Large intestine (tissue), 3 donors: ENCODE results near the gene SDHB. TPM values are rescaled to one million over a fixed set of nuclear protein-coding genes. Genes with fewer than 3 reads are reported as not detected.

Experiments
- DNase-seq, 2 donors: peaks; one replicate each; pipeline versions ENCODE4 v3.0.0 to v3.0.0-alpha.2; 2013
- H3K27ac ChIP-seq: one replicate; pipeline ENCODE4 v1.5.1; 2013; ENCODE audit warnings: low read length
- H3K27me3 ChIP-seq: 2 replicates; pipeline ENCODE4 v1.6.1; 2013; ENCODE audit warnings: low read length; ENCODE audit not compliant: control insufficient read depth, insufficient read depth
- H3K36me3 ChIP-seq: 2 replicates; pipeline ENCODE4 v1.6.1; 2013; ENCODE audit warnings: low read length; ENCODE audit not compliant: control insufficient read depth, insufficient read depth
- H3K4me1 ChIP-seq: one replicate; pipeline ENCODE4 v1.6.1; 2013; ENCODE audit warnings: low read length; ENCODE audit not compliant: control insufficient read depth, insufficient read depth
- H3K4me3 ChIP-seq: one replicate; pipeline ENCODE4 v1.5.1; 2013; ENCODE audit warnings: low read length
- H3K9me3 ChIP-seq: one replicate; pipeline ENCODE4 v1.6.1; 2013; ENCODE audit warnings: mild to moderate bottlenecking, low read depth, low read length, moderate library complexity; ENCODE audit not compliant: control insufficient read depth
- WGBS: methylation state at CpG from one replicate; pipeline ENCODE4 v1.1.5; 2013; ENCODE audit warnings: low lambda C conversion rate; ENCODE audit not compliant: insufficient coverage; 5-methylcytosine and 5-hydroxymethylcytosine counted together
- polyA plus RNA-seq: library from polyadenylated mRNA; unstranded; fragments of 120-200 nt; gene quantifications from one replicate; pipeline ENCODE4 v1.2.1, GENCODE V29; 2013

SDHB gene
- polyA plus RNA-seq, 1 donor = 122 TPM

DNA sequence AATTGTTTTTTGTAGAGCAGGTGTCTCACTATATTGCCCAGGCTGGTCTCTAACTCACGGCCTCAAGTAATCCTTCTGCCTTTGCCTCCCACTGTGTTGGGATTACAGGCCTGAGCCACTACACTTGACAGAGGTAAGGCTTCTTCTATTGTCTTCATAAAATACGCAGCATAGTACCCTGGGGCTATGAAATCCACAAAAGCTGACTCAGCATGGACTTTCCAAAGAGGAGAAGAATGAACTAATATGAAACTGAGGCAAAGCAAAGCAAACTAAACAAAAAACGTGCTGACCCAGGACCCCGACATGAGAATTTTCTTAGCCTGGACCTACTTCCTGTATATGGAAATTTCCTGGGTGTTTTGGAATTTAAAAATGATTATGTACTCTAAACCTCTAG, 23.6 kb downstream of the SDHB start:
- 100% methylated on average over 2 of the region's 4 CpGs for WGBS
- no peaks in the 10 kb centered on the region for H3K4me1 ChIP-seq
- H3K36me3 ChIP-seq = peaks cover 71% of the 10 kb centered on the region
- no peaks in the 10 kb centered on the region for H3K27me3 ChIP-seq
- H3K27ac ChIP-seq = no peak overlapping the region
- no peak overlapping the region for H3K4me3 ChIP-seq
- no peak for DNase-seq
- H3K9me3 ChIP-seq = no peaks in the 10 kb centered on the region

DNA sequence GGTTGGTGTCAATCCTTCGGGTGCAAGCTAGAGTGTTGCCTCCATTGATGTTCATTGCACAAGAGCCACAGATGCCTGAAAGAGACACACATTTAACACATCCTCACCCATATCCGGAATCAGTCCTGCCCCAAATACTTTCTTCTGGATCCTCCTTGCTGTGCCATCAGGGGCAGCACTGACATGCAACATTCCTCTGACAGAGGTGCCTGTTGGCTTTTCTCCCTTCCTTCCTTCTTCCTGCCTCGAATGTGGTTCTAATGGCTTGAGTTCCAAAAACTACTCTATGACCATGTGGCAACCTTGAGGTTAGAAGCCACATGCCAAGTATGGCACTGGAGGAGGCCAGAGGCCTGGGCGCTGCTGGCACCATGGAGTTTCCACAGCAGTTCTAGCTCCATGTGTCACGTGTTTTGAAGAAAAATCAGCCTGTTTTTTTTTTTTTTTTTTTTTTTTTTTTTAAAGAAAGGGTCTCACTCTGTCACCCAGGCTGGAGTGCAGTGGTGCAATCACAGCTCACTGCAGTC, 25.1 kb downstream of the SDHB start:
- WGBS = no CpG with 5 or more reads among the region's 5 CpGs
- Histone ChIP-seq H3K27me3 (no peaks in the 10 kb centered on the region), H3K4me3 (no peak overlapping the region), H3K36me3 (peaks cover 85% of the 10 kb centered on the region), H3K9me3 (no peaks in the 10 kb centered on the region), H3K4me1 (no peaks in the 10 kb centered on the region), H3K27ac (no peak overlapping the region)
- DNase-seq = no peak

DNA sequence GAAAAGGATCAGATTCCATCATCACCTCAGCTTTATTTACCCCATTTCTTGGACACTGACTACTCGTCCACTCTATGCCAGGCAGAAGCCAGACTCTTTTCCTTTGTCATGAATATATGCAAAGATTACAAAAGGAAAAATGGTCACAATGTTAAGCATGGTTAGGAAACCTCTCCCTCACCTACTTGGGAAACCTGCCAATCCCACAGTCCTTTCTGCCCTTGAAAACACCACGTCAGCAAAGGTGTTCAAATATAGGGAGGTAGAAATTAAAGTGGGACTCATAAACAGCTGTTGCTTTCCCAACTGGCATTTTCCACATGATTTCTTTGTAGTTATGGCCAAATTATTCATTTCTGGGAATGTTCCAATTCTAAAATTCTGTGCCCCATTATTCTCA, 25.9 kb downstream of the SDHB start:
- Histone ChIP-seq H3K27me3 (no peaks in the 10 kb centered on the region), H3K4me3 (no peak overlapping the region), H3K36me3 (peaks cover 86% of the 10 kb centered on the region), H3K9me3 (no peaks in the 10 kb centered on the region), H3K27ac (no peak overlapping the region), H3K4me1 (no peaks in the 10 kb centered on the region)
- no peak for DNase-seq
- no CpG with 5 or more reads among the region's 2 CpGs for WGBS

DNA sequence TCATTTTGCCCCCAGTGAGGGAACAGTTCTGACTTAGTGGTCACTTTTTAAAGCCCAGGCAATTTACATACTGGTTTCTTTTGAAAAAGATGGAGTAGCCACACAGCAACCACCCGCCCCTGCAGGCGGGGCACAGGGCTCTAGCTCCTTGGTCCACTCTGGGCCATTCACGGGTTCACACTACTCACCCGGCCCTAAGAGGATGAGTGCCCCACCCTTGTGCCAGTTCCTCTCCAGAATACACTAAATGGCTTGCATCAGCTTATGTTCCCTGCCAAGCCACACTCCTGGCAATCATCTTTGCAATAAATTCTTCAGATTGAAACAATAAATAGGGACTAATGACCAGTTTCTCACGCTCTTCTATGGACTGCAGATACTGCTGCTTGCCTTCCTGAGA, 26.4 kb downstream of the SDHB start:
- Histone ChIP-seq H3K27me3 (no peaks in the 10 kb centered on the region), H3K27ac (no peak overlapping the region), H3K4me1 (no peaks in the 10 kb centered on the region), H3K4me3 (no peak overlapping the region), H3K9me3 (no peaks in the 10 kb centered on the region), H3K36me3 (peaks cover 86% of the 10 kb centered on the region)
- DNase-seq = no peak
- WGBS = no CpG with 5 or more reads among the region's 5 CpGs

DNA sequence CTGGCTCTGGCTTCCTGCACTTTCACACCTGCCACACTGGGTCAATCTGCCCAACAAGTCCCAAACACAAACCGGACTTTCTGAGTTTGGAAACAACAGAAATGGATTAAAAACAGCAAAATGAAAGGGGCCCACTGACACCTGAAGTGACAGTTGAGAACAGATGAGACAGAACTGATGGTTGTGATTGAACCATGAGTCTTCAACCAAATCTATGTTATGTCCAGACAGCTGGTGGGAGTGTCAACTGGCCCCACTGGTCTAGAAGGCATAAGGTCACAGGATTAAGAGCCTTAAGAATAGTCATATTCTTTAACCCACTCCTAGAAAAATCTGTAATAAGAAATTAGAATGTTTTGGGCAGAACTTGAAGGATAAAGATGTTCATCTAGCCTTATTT, 29.1 kb downstream of the SDHB start:
- no peak overlapping the region for H3K4me3 ChIP-seq
- WGBS = no CpG with 5 or more reads among the region's 1 CpG
- no peaks in the 10 kb centered on the region for H3K27me3 ChIP-seq
- H3K36me3 ChIP-seq = peaks cover 93% of the 10 kb centered on the region
- no peaks in the 10 kb centered on the region for H3K4me1 ChIP-seq
- H3K27ac ChIP-seq = no peak overlapping the region
- no peak for DNase-seq
- no peaks in the 10 kb centered on the region for H3K9me3 ChIP-seq

DNA sequence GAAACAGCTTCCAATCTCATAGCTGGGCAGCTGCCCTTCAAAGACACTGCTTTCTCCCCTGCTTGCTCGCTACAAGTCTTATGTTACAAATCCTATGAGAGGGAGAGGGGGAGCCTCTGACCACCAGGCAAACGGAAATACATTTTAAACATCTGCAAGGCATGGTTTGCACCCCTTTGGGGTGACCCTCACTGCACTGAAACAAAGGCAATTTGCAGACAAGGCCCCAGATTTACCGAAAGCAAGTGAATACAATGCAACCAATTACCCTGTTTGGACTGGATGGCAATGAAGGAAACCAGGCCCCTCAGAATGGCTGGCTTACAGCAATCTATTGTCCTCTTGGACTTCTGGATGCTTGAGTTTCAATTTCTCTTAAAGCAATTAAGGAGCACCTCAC, 30.3 kb downstream of the SDHB start:
- Histone ChIP-seq H3K36me3 (peaks cover 94% of the 10 kb centered on the region), H3K27ac (no peak overlapping the region), H3K4me3 (no peak overlapping the region), H3K27me3 (no peaks in the 10 kb centered on the region), H3K9me3 (no peaks in the 10 kb centered on the region), H3K4me1 (no peaks in the 10 kb centered on the region)
- WGBS = no CpG with 5 or more reads among the region's 3 CpGs
- DNase-seq = no peak

DNA sequence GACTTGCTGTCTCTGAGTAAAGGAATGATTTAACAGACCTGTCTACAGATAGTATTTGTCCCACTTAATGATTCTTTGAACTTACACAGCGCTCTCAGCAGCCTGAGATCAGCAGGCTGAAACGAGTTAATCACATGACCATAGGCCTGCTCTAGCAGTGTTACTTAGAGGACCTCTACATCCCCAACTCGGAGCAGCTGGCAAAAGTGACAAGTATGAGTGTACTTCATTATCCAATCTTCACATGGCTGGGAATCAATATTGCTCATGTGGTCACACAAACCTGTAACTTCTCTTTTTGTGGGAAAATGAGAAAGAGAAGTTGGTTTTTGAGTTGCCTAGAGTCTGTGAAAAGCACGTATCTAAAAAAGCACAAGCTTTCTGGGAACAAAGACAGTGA, 30.7 kb downstream of the SDHB start:
- H3K9me3 ChIP-seq = no peaks in the 10 kb centered on the region
- no peak overlapping the region for H3K4me3 ChIP-seq
- H3K27ac ChIP-seq = no peak overlapping the region
- no CpG with 5 or more reads among the region's 4 CpGs for WGBS
- H3K36me3 ChIP-seq = peaks cover 94% of the 10 kb centered on the region
- H3K4me1 ChIP-seq = no peaks in the 10 kb centered on the region
- H3K27me3 ChIP-seq = no peaks in the 10 kb centered on the region
- no peak for DNase-seq

DNA sequence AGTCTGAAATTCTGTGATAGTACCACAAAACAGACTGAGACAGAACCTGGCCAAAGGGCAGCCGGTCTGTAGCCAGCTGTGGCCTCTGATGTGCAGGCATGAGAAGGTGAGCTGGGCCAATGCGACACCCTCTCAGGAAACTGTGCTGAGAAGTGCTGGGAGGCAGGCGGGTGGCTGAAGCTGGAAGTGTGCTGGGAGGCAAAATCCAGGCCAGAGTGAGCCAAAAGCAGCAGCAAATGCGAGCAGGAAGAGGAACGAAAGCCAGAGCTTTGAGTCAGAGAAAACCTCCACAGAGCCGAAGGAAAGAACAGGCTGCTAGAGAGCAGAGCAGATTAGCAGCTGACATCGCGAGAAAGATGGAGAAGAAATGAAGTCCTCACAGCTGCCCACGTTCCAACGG, 31.9 kb downstream of the SDHB start:
- Histone ChIP-seq H3K4me1 (no peaks in the 10 kb centered on the region), H3K9me3 (no peaks in the 10 kb centered on the region), H3K36me3 (peaks cover 84% of the 10 kb centered on the region), H3K27me3 (no peaks in the 10 kb centered on the region), H3K4me3 (no peak overlapping the region), H3K27ac (no peak overlapping the region)
- WGBS = 100% methylated on average over 1 of the region's 10 CpGs
- DNase-seq = no peak

DNA sequence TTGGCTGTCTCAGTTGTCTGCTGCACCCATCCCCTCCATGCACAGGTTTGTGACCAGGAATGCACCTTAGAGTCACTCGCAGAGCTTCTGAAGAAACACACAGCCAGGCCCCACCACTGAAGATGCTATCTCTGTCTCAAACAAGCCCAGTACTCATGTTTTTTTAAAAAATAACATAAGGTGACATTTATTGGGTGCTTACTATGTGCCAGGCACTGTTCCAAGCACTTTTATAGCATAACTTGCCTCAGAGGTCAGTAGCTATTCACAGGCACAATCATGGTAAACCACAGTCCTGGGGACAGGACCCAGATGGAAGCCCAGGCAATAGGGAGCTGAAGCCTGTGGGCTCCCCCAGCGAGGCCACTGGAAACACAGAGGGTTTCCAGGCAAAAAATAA, 33.3 kb downstream of the SDHB start:
- no peaks in the 10 kb centered on the region for H3K9me3 ChIP-seq
- H3K4me1 ChIP-seq = peaks cover 5% of the 10 kb centered on the region
- DNase-seq = no peak
- no peak overlapping the region for H3K4me3 ChIP-seq
- WGBS = no CpG with 5 or more reads among the region's 2 CpGs
- H3K36me3 ChIP-seq = peaks cover 73% of the 10 kb centered on the region
- H3K27ac ChIP-seq = no peak overlapping the region
- no peaks in the 10 kb centered on the region for H3K27me3 ChIP-seq

DNA sequence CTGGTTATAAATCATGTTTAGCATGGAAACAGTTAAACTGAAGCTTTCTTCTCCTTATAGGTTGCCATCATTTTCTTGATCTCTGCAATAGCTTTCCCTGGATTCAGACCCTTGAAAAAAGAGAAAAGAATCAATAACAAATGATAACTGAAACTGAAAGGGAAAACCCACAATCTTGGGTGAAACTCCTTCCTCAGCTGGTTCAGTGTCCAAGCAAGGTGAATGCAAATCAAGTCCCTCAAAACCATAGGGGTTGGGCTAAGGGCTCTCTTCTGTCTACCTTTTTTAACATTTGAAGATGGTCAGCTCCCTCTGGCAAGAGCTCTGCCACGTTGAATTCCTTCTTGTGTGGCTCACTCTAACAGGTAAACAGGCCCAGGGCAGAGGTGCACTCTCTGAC, 35.0 kb downstream of the SDHB start:
- DNase-seq = no peak
- no peak overlapping the region for H3K4me3 ChIP-seq
- H3K4me1 ChIP-seq = peaks cover 5% of the 10 kb centered on the region
- no peaks in the 10 kb centered on the region for H3K9me3 ChIP-seq
- no peak overlapping the region for H3K27ac ChIP-seq
- no peaks in the 10 kb centered on the region for H3K27me3 ChIP-seq
- no CpG with 5 or more reads among the region's 1 CpG for WGBS
- peaks cover 57% of the 10 kb centered on the region for H3K36me3 ChIP-seq

DNA sequence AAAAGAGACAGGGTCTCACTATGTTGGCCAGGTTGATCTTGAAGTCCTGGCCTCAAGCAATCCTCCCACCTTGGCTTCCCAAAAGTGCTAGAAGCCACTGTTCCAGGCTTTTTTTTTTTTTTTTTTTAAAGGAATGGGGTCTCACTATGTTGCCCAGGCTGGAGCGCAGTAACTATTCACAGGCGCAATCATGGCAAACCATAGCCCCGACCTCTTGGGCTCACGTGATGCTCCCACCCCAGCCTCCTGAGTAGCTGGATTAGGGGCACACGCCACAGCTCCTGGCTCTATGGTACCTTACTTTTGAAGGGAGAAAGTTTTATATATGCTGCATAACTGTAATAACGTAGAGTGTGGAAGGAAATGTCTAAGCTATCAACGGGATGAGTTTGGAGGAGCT, 36.4 kb downstream of the SDHB start:
- H3K4me3 ChIP-seq = no peak overlapping the region
- no CpG with 5 or more reads among the region's 7 CpGs for WGBS
- H3K36me3 ChIP-seq = peaks cover 43% of the 10 kb centered on the region
- H3K4me1 ChIP-seq = peaks cover 5% of the 10 kb centered on the region
- DNase-seq = no peak
- H3K9me3 ChIP-seq = no peaks in the 10 kb centered on the region
- no peaks in the 10 kb centered on the region for H3K27me3 ChIP-seq
- no peak overlapping the region for H3K27ac ChIP-seq
